MM.1S (cell line): Measurements from ENCODE around the gene RABL3.

Source experiments
- EZH2phosphoT487 ChIP-seq: fragments of 300-600 bp; sonication (generic); IDR thresholded peaks from 2 replicates; pipeline ENCODE4 v1.6.1; 2018; ENCODE audit warnings: antibody characterized with exemption, low read length
- TF ChIP-seq, protein P1 (sequence below): fragments of 300-600 bp; sonication (generic); IDR thresholded peaks from 2 replicates; pipeline ENCODE4 v1.5.1; 2016; ENCODE audit warnings: antibody characterized with exemption, low read length, mixed read lengths

DNA sequence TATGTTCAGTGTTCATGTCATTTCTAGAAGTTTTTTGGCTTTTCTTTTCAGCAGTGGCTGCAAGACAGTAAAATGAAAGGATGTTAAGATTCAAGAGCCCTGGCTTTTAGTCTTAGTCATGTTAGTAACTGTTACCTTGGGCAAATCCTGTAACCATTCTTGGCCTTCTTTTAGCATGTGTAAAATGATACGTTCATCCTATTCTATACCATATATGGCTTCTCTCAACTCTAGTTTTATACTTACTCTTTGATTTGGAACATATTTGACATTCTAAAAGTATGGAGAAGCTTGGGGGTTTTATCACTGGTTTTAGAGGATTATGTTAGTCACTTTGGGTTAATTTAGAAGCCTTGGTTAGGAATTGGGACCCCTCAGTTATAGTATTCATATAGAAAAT is 20.3 kb upstream of the RABL3 start:
- TF ChIP-seq, protein P1, sequence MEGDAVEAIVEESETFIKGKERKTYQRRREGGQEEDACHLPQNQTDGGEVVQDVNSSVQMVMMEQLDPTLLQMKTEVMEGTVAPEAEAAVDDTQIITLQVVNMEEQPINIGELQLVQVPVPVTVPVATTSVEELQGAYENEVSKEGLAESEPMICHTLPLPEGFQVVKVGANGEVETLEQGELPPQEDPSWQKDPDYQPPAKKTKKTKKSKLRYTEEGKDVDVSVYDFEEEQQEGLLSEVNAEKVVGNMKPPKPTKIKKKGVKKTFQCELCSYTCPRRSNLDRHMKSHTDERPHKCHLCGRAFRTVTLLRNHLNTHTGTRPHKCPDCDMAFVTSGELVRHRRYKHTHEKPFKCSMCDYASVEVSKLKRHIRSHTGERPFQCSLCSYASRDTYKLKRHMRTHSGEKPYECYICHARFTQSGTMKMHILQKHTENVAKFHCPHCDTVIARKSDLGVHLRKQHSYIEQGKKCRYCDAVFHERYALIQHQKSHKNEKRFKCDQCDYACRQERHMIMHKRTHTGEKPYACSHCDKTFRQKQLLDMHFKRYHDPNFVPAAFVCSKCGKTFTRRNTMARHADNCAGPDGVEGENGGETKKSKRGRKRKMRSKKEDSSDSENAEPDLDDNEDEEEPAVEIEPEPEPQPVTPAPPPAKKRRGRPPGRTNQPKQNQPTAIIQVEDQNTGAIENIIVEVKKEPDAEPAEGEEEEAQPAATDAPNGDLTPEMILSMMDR: no peak
- TF ChIP-seq EZH2phosphoT487: no peak
